22Rv1 (cell line): ENCODE data around the gene UCK2.
A peak's percentile ranks its signal among the peaks of the same experiment; 100 is the strongest.

Source experiments
- H3K27ac ChIP-seq: fragments of 450-650 bp; 2 replicates; pipeline ENCODE4 v1.5.1; 2017
- ZFX ChIP-seq: fragments of 450-650 bp; IDR thresholded peaks from 2 replicates; pipeline ENCODE4 v1.6.1; 2017; ENCODE audit warnings: antibody characterized with exemption, borderline replicate concordance
- TF ChIP-seq, protein P1 (sequence below): fragments of 450-650 bp; IDR thresholded peaks from 2 replicates; pipeline ENCODE4 v1.5.1; 2017; ENCODE audit warnings: mild to moderate bottlenecking

The UCK2 gene

DNA sequence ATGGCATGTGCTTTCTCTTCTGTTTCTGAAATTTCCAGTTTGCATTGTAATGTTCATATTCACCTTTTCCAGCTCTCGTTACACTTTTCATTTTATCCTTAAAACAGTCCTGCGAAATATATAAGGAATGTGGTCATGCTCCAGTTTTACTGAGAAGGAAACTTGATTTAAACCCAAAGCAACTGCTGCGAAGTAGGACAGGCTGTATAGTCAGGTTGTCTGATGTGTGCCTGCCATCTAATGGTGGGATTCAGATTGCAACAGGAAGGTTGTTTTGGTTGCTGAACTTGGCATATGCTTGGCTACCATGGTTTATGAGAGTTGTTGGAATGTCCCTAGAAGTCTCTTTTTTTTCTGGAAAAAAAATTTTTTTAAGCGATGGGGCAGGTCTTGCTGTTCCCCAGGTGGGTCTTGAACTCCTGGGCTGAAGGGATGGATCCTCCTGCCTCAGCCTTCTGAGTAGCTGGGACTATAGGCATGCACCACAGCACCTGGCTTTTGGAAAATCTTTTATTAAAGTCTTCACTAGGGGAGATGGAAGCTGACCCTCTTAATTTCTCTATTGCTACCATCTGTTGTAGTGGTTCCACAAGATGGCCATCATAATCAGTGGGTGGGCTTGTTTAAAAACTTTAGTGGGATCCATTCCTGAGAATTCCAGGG, 86.9 kb downstream of the UCK2 start:
- TF ChIP-seq, protein P1, sequence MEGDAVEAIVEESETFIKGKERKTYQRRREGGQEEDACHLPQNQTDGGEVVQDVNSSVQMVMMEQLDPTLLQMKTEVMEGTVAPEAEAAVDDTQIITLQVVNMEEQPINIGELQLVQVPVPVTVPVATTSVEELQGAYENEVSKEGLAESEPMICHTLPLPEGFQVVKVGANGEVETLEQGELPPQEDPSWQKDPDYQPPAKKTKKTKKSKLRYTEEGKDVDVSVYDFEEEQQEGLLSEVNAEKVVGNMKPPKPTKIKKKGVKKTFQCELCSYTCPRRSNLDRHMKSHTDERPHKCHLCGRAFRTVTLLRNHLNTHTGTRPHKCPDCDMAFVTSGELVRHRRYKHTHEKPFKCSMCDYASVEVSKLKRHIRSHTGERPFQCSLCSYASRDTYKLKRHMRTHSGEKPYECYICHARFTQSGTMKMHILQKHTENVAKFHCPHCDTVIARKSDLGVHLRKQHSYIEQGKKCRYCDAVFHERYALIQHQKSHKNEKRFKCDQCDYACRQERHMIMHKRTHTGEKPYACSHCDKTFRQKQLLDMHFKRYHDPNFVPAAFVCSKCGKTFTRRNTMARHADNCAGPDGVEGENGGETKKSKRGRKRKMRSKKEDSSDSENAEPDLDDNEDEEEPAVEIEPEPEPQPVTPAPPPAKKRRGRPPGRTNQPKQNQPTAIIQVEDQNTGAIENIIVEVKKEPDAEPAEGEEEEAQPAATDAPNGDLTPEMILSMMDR: peak; percentile 96
- TF ChIP-seq ZFX: no peak
- no peak overlapping the region for H3K27ac ChIP-seq

DNA sequence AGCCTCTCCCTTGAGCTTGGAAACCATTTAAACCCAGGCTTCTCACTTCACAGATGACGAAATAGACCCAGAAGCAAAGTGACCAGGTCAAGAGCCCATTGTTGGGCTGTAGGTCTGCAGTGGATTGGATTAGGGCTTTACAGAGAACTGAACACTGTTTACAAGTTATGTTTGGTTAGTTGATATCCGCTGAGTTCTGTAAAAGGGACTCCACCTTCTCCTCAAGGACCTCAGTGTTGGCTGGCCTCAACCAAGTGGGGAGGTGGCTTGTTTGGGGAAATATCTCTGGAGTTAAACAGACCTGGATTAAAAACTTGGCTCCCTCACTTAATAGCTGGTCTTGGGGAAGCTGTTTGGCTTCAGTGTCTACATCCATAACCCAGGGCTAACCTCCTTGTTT, 88.1 kb downstream of the UCK2 start:
- no peak for TF ChIP-seq ZFX
- TF ChIP-seq, protein P1: no peak
- H3K27ac ChIP-seq: no peak overlapping the region

- H3K27ac ChIP-seq: no peak overlapping the region
- TF ChIP-seq, protein P1: no peak
- no peak for TF ChIP-seq ZFX
Measured at GRCh38 chr1:165915932-165916348, 88.5 kb downstream of the UCK2 start.

GRCh38 chr1:165917166-165917565, 89.8 kb downstream of the UCK2 start:
- TF ChIP-seq, protein P1: no peak
- TF ChIP-seq ZFX: no peak
- no peak overlapping the region for H3K27ac ChIP-seq

DNA sequence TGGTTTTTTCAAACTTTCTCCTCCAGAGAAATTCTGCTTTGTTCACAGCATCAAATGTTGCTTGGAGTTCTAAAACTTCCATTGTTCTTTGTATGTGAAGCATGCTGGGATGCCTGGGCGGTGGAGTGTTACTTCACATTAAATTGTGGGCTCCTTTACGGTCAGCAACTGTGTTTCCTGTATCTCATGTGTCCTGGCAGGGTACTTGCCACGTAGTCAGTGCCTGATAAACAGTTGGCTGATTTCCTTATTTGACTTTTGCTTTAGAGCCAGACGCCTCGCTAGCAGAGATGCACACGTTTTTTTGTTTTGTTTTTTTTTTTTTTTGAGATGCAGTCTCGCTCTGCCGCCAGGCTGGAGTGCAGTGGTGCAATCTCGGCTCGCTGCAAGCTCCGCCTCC, 96.7 kb downstream of the UCK2 start:
- TF ChIP-seq, protein P1: no peak
- no peak for TF ChIP-seq ZFX
- H3K27ac ChIP-seq: no peak overlapping the region

DNA sequence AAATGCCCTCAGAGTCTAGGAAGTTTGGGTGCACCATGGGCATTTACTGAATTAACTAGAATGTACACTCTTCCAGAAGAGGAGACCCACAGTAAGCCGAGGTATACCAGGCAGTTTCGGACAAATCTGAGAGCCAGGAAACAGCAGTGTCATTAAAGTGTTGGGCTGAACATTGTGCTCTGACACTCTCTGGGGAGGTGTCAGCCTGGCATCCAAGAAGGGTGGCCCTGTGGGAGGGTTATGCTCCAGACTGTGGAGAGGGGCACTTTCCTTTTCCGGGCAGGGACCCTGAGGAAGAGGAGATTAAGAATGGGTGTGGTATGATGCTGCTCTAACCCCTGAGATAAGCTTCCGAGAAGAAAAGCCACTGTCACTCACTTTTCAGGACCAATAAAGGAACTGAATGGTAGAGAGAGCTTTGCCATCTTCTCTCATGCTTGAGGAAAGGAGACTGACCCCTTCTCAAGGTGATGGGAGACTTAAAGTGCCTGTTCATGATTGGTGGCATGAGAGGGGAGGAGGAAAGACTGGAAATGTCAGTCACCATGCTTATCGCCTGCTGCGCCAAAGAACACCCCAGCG, 98.2 kb downstream of the UCK2 start:
- TF ChIP-seq ZFX: no peak
- TF ChIP-seq, protein P1: no peak
- no peak overlapping the region for H3K27ac ChIP-seq

DNA sequence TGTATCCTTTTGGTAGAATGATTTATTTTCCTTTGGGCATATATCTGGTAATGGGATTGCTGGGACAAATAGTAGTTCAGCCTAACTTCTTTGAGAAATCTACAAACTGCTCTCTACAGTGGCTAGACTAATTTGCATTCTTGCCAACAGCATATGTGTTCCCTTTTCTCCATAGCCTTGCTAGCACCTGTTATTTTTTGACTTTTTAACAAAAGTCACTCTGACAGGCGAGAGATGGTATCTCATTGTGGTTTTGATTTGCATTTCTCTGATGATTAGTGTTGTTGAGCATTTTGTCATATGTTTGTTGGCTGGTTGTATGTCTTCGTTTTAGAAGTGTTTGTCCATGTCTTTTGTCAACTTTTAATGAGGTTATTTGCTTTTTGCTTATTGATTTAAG, 99.8 kb downstream of the UCK2 start:
- no peak for TF ChIP-seq ZFX
- no peak overlapping the region for H3K27ac ChIP-seq
